ENCODE measurements around the gene AMN1. TPM values are rescaled to one million over a fixed set of nuclear protein-coding genes. Genes with fewer than 3 reads are reported as not detected.

The AMN1 gene
- total RNA-seq, 1 experiment from 2014 or later = 12.1 TPM

DNA sequence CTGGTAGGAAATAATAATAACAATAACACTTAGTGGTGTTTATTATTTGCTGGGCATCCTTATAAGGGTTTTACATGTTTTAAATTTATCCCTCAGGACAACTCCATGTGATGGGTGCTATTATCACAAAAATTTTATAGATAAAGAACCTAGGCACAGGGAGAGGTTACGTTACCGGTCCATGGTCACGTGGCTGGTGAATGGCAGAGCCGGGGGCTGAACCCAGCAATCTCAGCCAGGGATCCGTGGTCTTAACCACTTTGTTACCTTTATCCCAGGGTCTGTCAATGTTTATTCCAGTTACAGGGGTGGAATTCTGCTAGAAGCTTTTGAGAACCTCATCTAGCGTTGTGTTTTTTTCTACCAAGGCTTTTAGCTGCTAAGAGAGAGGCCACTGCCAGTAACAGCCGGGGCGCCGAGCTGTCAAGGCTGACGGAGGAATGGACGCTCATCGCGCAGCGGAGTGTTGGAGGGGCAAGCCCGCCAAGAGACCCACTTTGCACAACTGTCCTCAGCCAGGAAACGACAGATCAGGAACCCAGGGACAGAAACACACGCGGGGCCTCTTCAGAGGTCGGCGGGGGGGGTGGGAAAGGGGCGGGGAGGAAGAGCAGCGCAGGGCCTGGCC lies 418 bp downstream of the AMN1 start:
- ATAC-seq (peak; percentile 15), DNase-seq (ENCODE audit: low spot score) (no peak)
- Mint-ChIP-seq H3K36me3 (peaks cover 11% of the 10 kb centered on the region), H3K4me3 (peak overlapping the region; percentile 92), H3K4me1 (peaks cover 46% of the 10 kb centered on the region), H3K27me3 (ENCODE audit: low read depth) (peaks cover 22% of the 10 kb centered on the region), H3K27ac (peak overlapping the region; percentile 94), H3K9me3 (peaks cover 11% of the 10 kb centered on the region)
- ChIA-PET POLR2A (no interaction called here), CTCF (interaction anchor here (0.8 to 1.4 kb wide), 4 partner anchors 26 to 406 kb away, joined by 3 to 5 read pairs (median 3); no protein-coding TSS in a partner anchor)
- TF ChIP-seq ARID4B (CRISPR knock-in tag; IDR thresholded peaks at IDR 0.05; ENCODE audit: borderline replicate concordance) (no peak), NFATC4 (CRISPR knock-in tag; IDR thresholded peaks at IDR 0.05) (no peak), USF2 (CRISPR knock-in tag; IDR thresholded peaks at IDR 0.05) (peak; percentile 89)
- TF ChIP-seq, protein P1, sequence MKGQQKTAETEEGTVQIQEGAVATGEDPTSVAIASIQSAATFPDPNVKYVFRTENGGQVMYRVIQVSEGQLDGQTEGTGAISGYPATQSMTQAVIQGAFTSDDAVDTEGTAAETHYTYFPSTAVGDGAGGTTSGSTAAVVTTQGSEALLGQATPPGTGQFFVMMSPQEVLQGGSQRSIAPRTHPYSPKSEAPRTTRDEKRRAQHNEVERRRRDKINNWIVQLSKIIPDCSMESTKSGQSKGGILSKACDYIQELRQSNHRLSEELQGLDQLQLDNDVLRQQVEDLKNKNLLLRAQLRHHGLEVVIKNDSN (CRISPR knock-in tag; IDR thresholded peaks at IDR 0.05) = peak; percentile 86

GRCh38 chr12:31727192-31727591 lies 1.6 kb downstream of the AMN1 start:
- H3K9me3 Mint-ChIP-seq = peaks cover 11% of the 10 kb centered on the region
- DNase-seq (ENCODE audit: low spot score) (no peak), ATAC-seq (no peak)
- H3K4me3 Mint-ChIP-seq = peak overlapping the region; percentile 19; the same call in 1 of the 2 replicates
- peaks cover 22% of the 10 kb centered on the region for H3K27me3 Mint-ChIP-seq (ENCODE audit: low read depth)
- POLR2A ChIA-PET = no interaction called here
- no peak overlapping the region for H3K27ac Mint-ChIP-seq
- H3K36me3 Mint-ChIP-seq = peaks cover 11% of the 10 kb centered on the region
- TF ChIP-seq SP1 (CRISPR knock-in tag; conservative IDR thresholded peaks at IDR 0.05) (no peak), CREB1 (CRISPR knock-in tag; IDR thresholded peaks at IDR 0.05) (no peak), JUN (CRISPR knock-in tag; IDR thresholded peaks at IDR 0.05) (no peak), MAX (CRISPR knock-in tag; IDR thresholded peaks at IDR 0.05) (no peak)
- CTCF ChIA-PET = no interaction called here
- peaks cover 38% of the 10 kb centered on the region for H3K4me1 Mint-ChIP-seq

GRCh38 chr12:31726575-31726974 lies 2.2 kb downstream of the AMN1 start:
- CTCF ChIA-PET = no interaction called here
- no peak for TF ChIP-seq CREM (CRISPR knock-in tag; IDR thresholded peaks at IDR 0.05)
- TF ChIP-seq GTF2I (CRISPR knock-in tag; conservative IDR thresholded peaks at IDR 0.05) = no peak
- TF ChIP-seq NR1H2 (CRISPR knock-in tag; IDR thresholded peaks at IDR 0.05) = no peak
- no peak for TF ChIP-seq IRF2 (CRISPR knock-in tag; IDR thresholded peaks at IDR 0.05; ENCODE audit: borderline replicate concordance, low read depth)
- TF ChIP-seq, protein P1 (CRISPR knock-in tag; IDR thresholded peaks at IDR 0.05) = no peak
- no peak for TF ChIP-seq ZNF671 (CRISPR knock-in tag; IDR thresholded peaks at IDR 0.05)
- no peak for TF ChIP-seq E2F1 (CRISPR knock-in tag; IDR thresholded peaks at IDR 0.05)
- TF ChIP-seq PRDM15 (CRISPR knock-in tag; IDR thresholded peaks at IDR 0.05) = no peak
- TF ChIP-seq ZNF317 (CRISPR knock-in tag; IDR thresholded peaks at IDR 0.05; ENCODE audit: borderline replicate concordance, low read depth) = no peak
- no peak for TF ChIP-seq PRRX2 (CRISPR knock-in tag; IDR thresholded peaks at IDR 0.05)
- TF ChIP-seq, protein P2, sequence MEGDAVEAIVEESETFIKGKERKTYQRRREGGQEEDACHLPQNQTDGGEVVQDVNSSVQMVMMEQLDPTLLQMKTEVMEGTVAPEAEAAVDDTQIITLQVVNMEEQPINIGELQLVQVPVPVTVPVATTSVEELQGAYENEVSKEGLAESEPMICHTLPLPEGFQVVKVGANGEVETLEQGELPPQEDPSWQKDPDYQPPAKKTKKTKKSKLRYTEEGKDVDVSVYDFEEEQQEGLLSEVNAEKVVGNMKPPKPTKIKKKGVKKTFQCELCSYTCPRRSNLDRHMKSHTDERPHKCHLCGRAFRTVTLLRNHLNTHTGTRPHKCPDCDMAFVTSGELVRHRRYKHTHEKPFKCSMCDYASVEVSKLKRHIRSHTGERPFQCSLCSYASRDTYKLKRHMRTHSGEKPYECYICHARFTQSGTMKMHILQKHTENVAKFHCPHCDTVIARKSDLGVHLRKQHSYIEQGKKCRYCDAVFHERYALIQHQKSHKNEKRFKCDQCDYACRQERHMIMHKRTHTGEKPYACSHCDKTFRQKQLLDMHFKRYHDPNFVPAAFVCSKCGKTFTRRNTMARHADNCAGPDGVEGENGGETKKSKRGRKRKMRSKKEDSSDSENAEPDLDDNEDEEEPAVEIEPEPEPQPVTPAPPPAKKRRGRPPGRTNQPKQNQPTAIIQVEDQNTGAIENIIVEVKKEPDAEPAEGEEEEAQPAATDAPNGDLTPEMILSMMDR (IDR thresholded peaks at IDR 0.05) = no peak

More at GRCh38 chr12:31726575-31726974, 2.2 kb downstream of the AMN1 start:
- ATAC-seq (no peak), DNase-seq (ENCODE audit: low spot score) (no peak)
- Mint-ChIP-seq H3K36me3 (peaks cover 11% of the 10 kb centered on the region), H3K9me3 (peaks cover 11% of the 10 kb centered on the region), H3K4me3 (no peak overlapping the region), H3K27ac (no peak overlapping the region), H3K27me3 (ENCODE audit: low read depth) (peaks cover 18% of the 10 kb centered on the region), H3K4me1 (peaks cover 32% of the 10 kb centered on the region)
- POLR2A ChIA-PET = no interaction called here
